ENCODE data around the gene SIDT1. TPM values are rescaled to one million over a fixed set of nuclear protein-coding genes. Genes with fewer than 3 reads are reported as not detected.

SIDT1 gene
- total RNA-seq: not detected in 2 replicates

DNA sequence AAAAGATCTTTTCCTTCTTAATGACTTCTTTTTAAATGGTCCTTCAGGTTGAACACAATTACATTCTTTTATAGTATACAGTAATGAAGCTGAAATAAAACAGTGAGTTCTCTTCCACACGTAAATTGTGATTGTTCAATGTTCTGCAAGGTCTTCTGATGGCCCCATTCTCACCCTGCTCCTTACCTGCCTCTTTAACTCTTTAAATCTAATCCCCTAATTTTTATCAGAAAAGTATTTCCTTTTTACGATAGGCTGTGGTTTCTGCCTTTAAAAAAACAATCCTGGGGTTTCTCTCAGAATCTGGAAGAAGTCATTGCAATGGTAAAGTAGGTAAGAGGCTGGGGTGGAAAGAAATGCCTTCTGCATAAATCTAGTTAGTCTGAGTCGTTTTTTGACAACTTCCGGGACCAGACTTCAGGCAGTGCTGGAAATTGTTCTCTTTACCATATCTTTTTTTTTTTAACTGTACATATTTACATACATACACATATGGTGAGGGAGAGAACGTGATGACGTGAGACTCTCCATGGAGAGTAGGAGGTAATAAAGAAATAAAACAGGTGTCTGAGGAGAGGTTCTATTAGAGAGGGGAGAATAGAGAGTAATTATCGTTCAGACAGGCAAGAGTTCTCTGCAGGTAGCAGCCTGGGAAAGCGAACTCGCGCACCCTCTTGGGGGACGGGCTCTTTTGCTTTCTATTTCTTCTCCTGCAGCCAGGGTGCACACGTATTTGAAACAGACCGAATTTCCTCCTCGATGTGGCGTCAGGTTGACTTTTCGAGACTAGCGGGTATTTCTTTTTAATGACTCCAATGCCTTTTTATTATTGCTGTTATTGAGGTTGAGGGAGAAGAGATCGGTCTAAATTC is at the start of gene SIDT1:
TSS of gene SIDT1 (plus strand) at position 730 of the 872 bp plus-strand sequence. CDS start 467 bp downstream, outside the sequence.

Other genes with a start within 250 kb of the SIDT1 start
- gene CFAP44, start 91.1 kb upstream of the SIDT1 start, total RNA-seq: 5.6 and 6.5 TPM in 2 replicates
- 27.3 and 33.2 TPM in 2 replicates for gene SPICE1, start 17.4 kb upstream of the SIDT1 start, total RNA-seq
- gene USF3, start 164.1 kb downstream of the SIDT1 start, total RNA-seq: 5.3 and 8.1 TPM in 2 replicates
- gene NAA50, start 213.7 kb downstream of the SIDT1 start, total RNA-seq: 124 and 184 TPM in 2 replicates
- 75.0 and 123 TPM in 2 replicates for gene ATP6V1A, start 214.5 kb downstream of the SIDT1 start, total RNA-seq

Measured in smooth muscle cell of the umbilical artery (primary cell).